GM12878 (cell line): ENCODE measurements around the gene VSTM5. TPM values are rescaled to one million over a fixed set of nuclear protein-coding genes. Genes with fewer than 3 reads are reported as not detected.

Source experiments
- ATAC-seq: fragments of 200-7000 bp; cut with Tn5 transposase; 3 replicates; pipeline ENCODE4 v1.9.1; 2020; ENCODE audit warnings: mild to moderate bottlenecking, moderate library complexity
- BruUV-seq: library from RNA; stranded (reverse); fragments of 400-500 nt; replicated peaks from 2 replicates; lab custom pipeline; 2021; lab: Mats Ljungman, UMichigan
- CTCF ChIA-PET: fragments of 300-600 bp; sonication (Branson Sonifier 250); formaldehyde crosslinking; extraction: SDS; loops from one replicate; lab custom pipeline; 2021; ENCODE audit warnings: inconsistent platforms; lab: Yijun Ruan, JAX
- POLR2A ChIA-PET: fragments of 350-600 bp; formaldehyde crosslinking; extraction: SDS; loops from one replicate; lab custom pipeline; 2021; ENCODE audit warnings: inconsistent platforms; lab: Charles Lee
- RAD21 ChIA-PET: fragments of 300-600 bp; sonication (Branson Sonifier 250); formaldehyde crosslinking; loops from one replicate; lab custom pipeline; 2023; ENCODE audit warnings: antibody characterized with exemption; ENCODE audit not compliant: unreplicated experiment; lab: Charles Lee
- SMC1A ChIA-PET: fragments of 300-600 bp; sonication (Branson Sonifier 250); formaldehyde crosslinking; loops from one replicate; lab custom pipeline; 2023; ENCODE audit not compliant: unreplicated experiment, uncharacterized antibody; lab: Charles Lee
- DNase-seq: peaks from one replicate; pipeline ENCODE4 v3.0.0-alpha.2; 2011; ENCODE audit warnings: low read depth, low spot score
- FAIRE-seq: peaks from 3 replicates; lab custom pipeline; 2011; peaks lifted over from hg19 to GRCh38; lab: Jason Lieb, UNC
- H2AFZ ChIP-seq: 2 replicates; pipeline ENCODE4 v1.6.0; 2011; ENCODE audit warnings: low read depth, low read length, control low read depth; ENCODE audit not compliant: control insufficient read depth
- H3K27ac ChIP-seq: 2 replicates; pipeline ENCODE4 v1.5.1; 2011; ENCODE audit warnings: control low read depth; ENCODE audit not compliant: control insufficient read depth, insufficient read depth
- H3K27me3 ChIP-seq, 2 experiments: replicated peaks in 1 of 2; 2 replicates each; pipeline versions ENCODE4 v1.6.0 to v1.6.1; 2011; ENCODE audit warnings: low read length in 1 of 2; ENCODE audit not compliant: control insufficient read depth in 2 of 2, insufficient read depth in 2 of 2
- H3K36me3 ChIP-seq, 2 experiments: 2 replicates each; pipeline ENCODE4 v1.5.1; 2011; ENCODE audit warnings: low read length in 1 of 2; ENCODE audit not compliant: control insufficient read depth in 2 of 2, insufficient read depth in 2 of 2
- H3K4me1 ChIP-seq: 2 replicates; pipeline ENCODE4 v1.6.1; 2011; ENCODE audit warnings: mild to moderate bottlenecking, low read length, moderate library complexity, mixed read lengths; ENCODE audit not compliant: control insufficient read depth, insufficient read depth
- H3K4me2 ChIP-seq: 2 replicates; pipeline ENCODE4 v1.6.0; 2011; ENCODE audit warnings: control low read depth; ENCODE audit not compliant: control insufficient read depth, insufficient read depth
- H3K4me3 ChIP-seq: fragments of 200-600 bp; sonication (generic); 2 replicates; pipeline ENCODE4 v1.5.1; 2016
- H3K79me2 ChIP-seq: 2 replicates; pipeline ENCODE4 v1.6.0; 2011; ENCODE audit warnings: low read length; ENCODE audit not compliant: control insufficient read depth, insufficient read depth
- H3K9ac ChIP-seq: 2 replicates; pipeline ENCODE4 v1.8.0; 2011; ENCODE audit warnings: low read length, control low read depth, mixed read lengths; ENCODE audit not compliant: control insufficient read depth, insufficient read depth
- H3K9me3 ChIP-seq: replicated peaks from 3 replicates; pipeline ENCODE4 v1.5.1; 2011; ENCODE audit warnings: mild to moderate bottlenecking, low read length; ENCODE audit not compliant: control insufficient read depth, insufficient read depth
- H4K20me1 ChIP-seq: 2 replicates; pipeline ENCODE4 v1.6.0; 2011; ENCODE audit not compliant: control insufficient read depth, insufficient read depth
- ASH2L ChIP-seq: fragments of 300-600, 200-600 bp; sonication (generic); IDR thresholded peaks from 2 replicates; pipeline ENCODE4 v1.6.1; 2017; ENCODE audit warnings: low read depth, mild to moderate bottlenecking, borderline replicate concordance
- BACH1 ChIP-seq: fragments of 450-650 bp; IDR thresholded peaks from 2 replicates; pipeline ENCODE4 v1.6.1; 2017; ENCODE audit warnings: mild to moderate bottlenecking, borderline replicate concordance
- BMI1 ChIP-seq: fragments of 450-650 bp; IDR thresholded peaks from 2 replicates; pipeline ENCODE4 v1.6.1; 2016; ENCODE audit warnings: mild to moderate bottlenecking, moderate library complexity, borderline replicate concordance
- CBX5 ChIP-seq: sonication (generic); IDR thresholded peaks from 2 replicates; pipeline ENCODE4 v1.6.1; 2016; ENCODE audit warnings: low read depth, moderate library complexity, mild to moderate bottlenecking, inconsistent platforms
- CHD2 ChIP-seq: IDR thresholded peaks from 2 replicates; pipeline ENCODE4 v1.6.1; 2011; ENCODE audit warnings: low read depth, low read length, improper control_type of control experiment, borderline replicate concordance
- CREM ChIP-seq: IDR thresholded peaks from 2 replicates; pipeline ENCODE4 v1.6.1; 2014; ENCODE audit warnings: antibody characterized with exemption, low read depth
- FOS ChIP-seq: IDR thresholded peaks from 3 replicates; pipeline ENCODE4 v1.6.1; 2011; ENCODE audit warnings: borderline replicate concordance; ENCODE audit not compliant: insufficient read length; ENCODE audit errors: extremely low read depth
- FOXK2 ChIP-seq: fragments of 450-650 bp; IDR thresholded peaks from 2 replicates; pipeline ENCODE4 v1.6.1; 2017; ENCODE audit warnings: mild to moderate bottlenecking, moderate library complexity
- JUNB ChIP-seq: IDR thresholded peaks from 2 replicates; pipeline ENCODE4 v1.6.1; 2016; ENCODE audit warnings: antibody characterized with exemption, mild to moderate bottlenecking
- MEF2B ChIP-seq: fragments of 450-650 bp; IDR thresholded peaks from 2 replicates; pipeline ENCODE4 v1.6.1; 2018; ENCODE audit warnings: mild to moderate bottlenecking, moderate library complexity; ENCODE audit not compliant: partially characterized antibody, poor library complexity, severe bottlenecking
- NFYB ChIP-seq: IDR thresholded peaks from 2 replicates; pipeline ENCODE4 v1.6.1; 2011; ENCODE audit warnings: low read depth, mild to moderate bottlenecking, low read length, improper control_type of control experiment, moderate library complexity; ENCODE audit not compliant: insufficient read depth
- POLR2AphosphoS2 ChIP-seq: IDR thresholded peaks from 2 replicates; pipeline ENCODE4 v1.6.1; 2011; ENCODE audit warnings: low read depth, mild to moderate bottlenecking, low read length, improper control_type of control experiment, moderate library complexity
- SP1 ChIP-seq: IDR thresholded peaks from one replicate; pipeline ENCODE4 v1.6.1; 2011; ENCODE audit warnings: low read depth, low read length
- SPI1 ChIP-seq: IDR thresholded peaks from 2 replicates; pipeline ENCODE4 v1.6.1; 2011; ENCODE audit warnings: low read depth, mild to moderate bottlenecking, low read length, moderate library complexity, borderline replicate concordance; ENCODE audit not compliant: insufficient read depth
- TCF7 ChIP-seq: IDR thresholded peaks from 2 replicates; pipeline ENCODE4 v1.6.1; 2014; ENCODE audit warnings: antibody characterized with exemption, borderline replicate concordance
- WRNIP1 ChIP-seq: IDR thresholded peaks from 2 replicates; pipeline ENCODE4 v1.6.1; 2011; ENCODE audit warnings: low read depth, low read length, improper control_type of control experiment, borderline replicate concordance
- YY1 ChIP-seq: IDR thresholded peaks from 2 replicates; pipeline ENCODE4 v1.6.1; 2011; ENCODE audit warnings: low read depth, mild to moderate bottlenecking, low read length
- ZNF207 ChIP-seq: fragments of 450-650 bp; IDR thresholded peaks from 2 replicates; pipeline ENCODE4 v1.6.1; 2014; ENCODE audit warnings: antibody characterized with exemption, mild to moderate bottlenecking, borderline replicate concordance
- WGBS: methylation state at CpG from one replicate; pipeline ENCODE4 v1.1.6; 2016; ENCODE audit warnings: low lambda C conversion rate; ENCODE audit not compliant: insufficient replicate concordance, insufficient coverage; ENCODE audit errors: missing lambda C conversion rate; 5-methylcytosine and 5-hydroxymethylcytosine counted together
- in situ Hi-C: fragments of 300-500 bp; cut with MboI; formaldehyde crosslinking; loops from 9 replicates; pipeline ENCODE4 v1.14.3; 2018; ENCODE audit warnings: mixed read lengths
- intact Hi-C: fragments of 100-400 bp; cut with micrococcal nuclease; formaldehyde crosslinking; loops from one replicate; pipeline ENCODE4 v1.14.2; 2022; ENCODE audit not compliant: unreplicated experiment
- polyA plus RNA-seq, 11 experiments: library from polyadenylated mRNA; depleted of rRNA in 4 of 11; unstranded in 6 of 11; stranded (reverse) in 5 of 11; fragments of >200 nt; fragmentation: Nextera tagmentation in 4 of 11; fragmentation: Illumina TruSeq in 1 of 11; extraction: Ambion mirVana in 4 of 11; extraction: Trizol in 1 of 11; gene quantifications; 1 replicate in 1 of 11; 2 replicates in 10 of 11; pipeline versions ENCODE4 v1.2.1 to v1.2.3, GENCODE V29; 2011 to 2016; ENCODE audit warnings: inconsistent platforms in 2 of 11, missing spikeins in 2 of 11, low read depth in 1 of 11
- total RNA-seq, 4 experiments: library from RNA; depleted of rRNA in 3 of 4; stranded (reverse); fragments of >200 nt in 3 of 4; fragmentation: Illumina TruSeq in 1 of 4; extraction: Trizol in 1 of 4; gene quantifications; 2 replicates each; pipeline versions ENCODE4 v1.2.1 to v1.2.3, GENCODE V29; 2013 to 2021
- TF ChIP-seq, protein P1 (sequence below): IDR thresholded peaks from 2 replicates; pipeline ENCODE4 v1.6.1; 2012; ENCODE audit warnings: low read depth, low read length, improper control_type of control experiment
- TF ChIP-seq, protein P2 (sequence below): fragments of 450-650 bp; IDR thresholded peaks from 2 replicates; pipeline ENCODE4 v1.6.1; 2017; ENCODE audit warnings: antibody characterized with exemption, mild to moderate bottlenecking, moderate library complexity

VSTM5 gene
- total and polyA plus RNA-seq, 10 of the 15 experiments (the other 5 are each of a cell fraction or from before 2014, with no cell fraction given): not detected

DNA sequence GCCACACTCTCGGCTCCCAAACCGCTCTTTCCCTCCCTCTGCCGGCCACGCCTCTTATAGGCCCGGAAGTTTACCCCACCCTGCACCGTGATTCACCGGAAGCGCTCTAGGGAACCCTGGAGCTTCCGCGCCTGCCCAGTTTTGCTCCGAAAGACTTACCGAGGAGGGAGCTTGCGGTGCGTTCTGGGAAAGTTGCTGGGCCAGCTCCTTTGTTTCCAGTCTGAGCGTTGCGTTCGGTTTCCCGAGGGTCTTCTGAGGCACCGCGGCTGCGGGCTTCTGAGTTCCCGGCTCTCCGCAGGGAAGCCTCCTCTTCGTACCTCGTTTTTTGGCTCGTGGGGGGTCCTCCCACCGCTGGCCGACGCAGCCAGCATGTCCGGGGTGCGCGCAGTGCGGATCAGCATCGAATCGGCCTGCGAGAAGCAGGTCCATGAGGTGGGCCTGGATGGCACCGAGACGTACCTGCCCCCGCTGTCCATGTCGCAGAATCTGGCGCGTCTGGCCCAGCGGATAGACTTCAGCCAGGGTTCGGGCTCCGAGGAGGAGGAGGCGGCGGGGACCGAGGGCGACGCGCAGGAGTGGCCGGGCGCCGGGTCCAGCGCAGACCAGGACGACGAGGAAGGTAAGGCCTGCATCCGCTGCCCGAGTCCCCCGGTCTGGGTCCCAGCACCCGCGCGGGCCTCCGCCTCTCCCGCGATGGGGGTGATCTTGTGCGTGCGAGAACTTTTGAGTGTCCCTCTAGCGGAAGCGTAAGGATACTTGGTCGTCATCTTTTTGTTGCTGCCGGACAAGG is 66.1 kb downstream of the VSTM5 start, which contains the start of gene MED17:
Gene MED17 (plus strand): TSS at position 138 of the 790 bp plus-strand sequence. CDS start 232 bp downstream, at position 370.
- intact Hi-C loops (loop anchor here (1.0 to 10.0 kb wide), 3 partner anchors 43 to 590 kb away; partner anchors contain the start of genes C11orf54, SLC36A4 and TAF1D), in situ Hi-C loops (no loop called here)
- ATAC-seq (peak; percentile 95), FAIRE-seq (peak; percentile 96), DNase-seq (peak; percentile 64)
- Histone ChIP-seq H3K36me3 (peaks cover 0 to 14% of the 10 kb centered on the region in 2 experiments; a peak in 1 of 4 replicates), H3K79me2 (peaks cover 55% of the 10 kb centered on the region), H2AFZ (peak within 1 kb of the TSS; percentile 74), H3K27ac (peak within 1 kb of the TSS; percentile 95), H3K27me3 (no peaks in the 10 kb centered on the region), H4K20me1 (0 out of 2 replicates have a peak, but pooled peaks cover 3% of the 10 kb centered on the region), H3K9me3 (no peaks in the 10 kb centered on the region), H3K4me1 (no peaks in the 10 kb centered on the region; the same call in 1 of the 2 replicates), H3K9ac (peak within 1 kb of the TSS; percentile 99), H3K4me3 (peak within 1 kb of the TSS; percentile 80), H3K4me2 (peak within 1 kb of the TSS; percentile 89)
- TSS peak; percentile 70 for BruUV-seq
- RAD21 ChIA-PET: interaction anchor here (0.5 to 2.9 kb wide), 12 partner anchors 28 to 673 kb away, joined by 3 to 40 read pairs (median 4); partner anchors contain the start of genes C11orf54, CEP295, PANX1 and TAF1D
- CTCF ChIA-PET: interaction anchor here (0.6 to 3.5 kb wide), 18 partner anchors 12 to 668 kb away, joined by 3 to 36 read pairs (median 4); partner anchors contain the start of genes C11orf54 and TAF1D
- WGBS: under 1% methylated on average over 63 of the region's 72 CpGs
- POLR2A ChIA-PET: interaction anchor here (0.5 to 5.2 kb wide), 10 partner anchors 10 to 352 kb away, joined by 3 to 85 read pairs (median 4); partner anchors contain the start of genes C11orf54, CEP295 and TAF1D
- SMC1A ChIA-PET: interaction anchor here (0.7 to 4.9 kb wide), 15 partner anchors 10 to 550 kb away, joined by 3 to 74 read pairs (median 4); partner anchors contain the start of genes C11orf54, CEP295 and TAF1D
- TF ChIP-seq JUNB: peak; percentile 8; the same call in 1 of the 2 replicates
- TF ChIP-seq, protein P1, sequence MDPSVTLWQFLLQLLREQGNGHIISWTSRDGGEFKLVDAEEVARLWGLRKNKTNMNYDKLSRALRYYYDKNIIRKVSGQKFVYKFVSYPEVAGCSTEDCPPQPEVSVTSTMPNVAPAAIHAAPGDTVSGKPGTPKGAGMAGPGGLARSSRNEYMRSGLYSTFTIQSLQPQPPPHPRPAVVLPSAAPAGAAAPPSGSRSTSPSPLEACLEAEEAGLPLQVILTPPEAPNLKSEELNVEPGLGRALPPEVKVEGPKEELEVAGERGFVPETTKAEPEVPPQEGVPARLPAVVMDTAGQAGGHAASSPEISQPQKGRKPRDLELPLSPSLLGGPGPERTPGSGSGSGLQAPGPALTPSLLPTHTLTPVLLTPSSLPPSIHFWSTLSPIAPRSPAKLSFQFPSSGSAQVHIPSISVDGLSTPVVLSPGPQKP: peak; percentile 76
- peak; percentile 80 for TF ChIP-seq CHD2
- no peak for TF ChIP-seq ZNF207
- TF ChIP-seq ASH2L: no peak
- no peak for TF ChIP-seq WRNIP1
- no peak for TF ChIP-seq FOS
- no peak for TF ChIP-seq SP1
- TF ChIP-seq, protein P2, sequence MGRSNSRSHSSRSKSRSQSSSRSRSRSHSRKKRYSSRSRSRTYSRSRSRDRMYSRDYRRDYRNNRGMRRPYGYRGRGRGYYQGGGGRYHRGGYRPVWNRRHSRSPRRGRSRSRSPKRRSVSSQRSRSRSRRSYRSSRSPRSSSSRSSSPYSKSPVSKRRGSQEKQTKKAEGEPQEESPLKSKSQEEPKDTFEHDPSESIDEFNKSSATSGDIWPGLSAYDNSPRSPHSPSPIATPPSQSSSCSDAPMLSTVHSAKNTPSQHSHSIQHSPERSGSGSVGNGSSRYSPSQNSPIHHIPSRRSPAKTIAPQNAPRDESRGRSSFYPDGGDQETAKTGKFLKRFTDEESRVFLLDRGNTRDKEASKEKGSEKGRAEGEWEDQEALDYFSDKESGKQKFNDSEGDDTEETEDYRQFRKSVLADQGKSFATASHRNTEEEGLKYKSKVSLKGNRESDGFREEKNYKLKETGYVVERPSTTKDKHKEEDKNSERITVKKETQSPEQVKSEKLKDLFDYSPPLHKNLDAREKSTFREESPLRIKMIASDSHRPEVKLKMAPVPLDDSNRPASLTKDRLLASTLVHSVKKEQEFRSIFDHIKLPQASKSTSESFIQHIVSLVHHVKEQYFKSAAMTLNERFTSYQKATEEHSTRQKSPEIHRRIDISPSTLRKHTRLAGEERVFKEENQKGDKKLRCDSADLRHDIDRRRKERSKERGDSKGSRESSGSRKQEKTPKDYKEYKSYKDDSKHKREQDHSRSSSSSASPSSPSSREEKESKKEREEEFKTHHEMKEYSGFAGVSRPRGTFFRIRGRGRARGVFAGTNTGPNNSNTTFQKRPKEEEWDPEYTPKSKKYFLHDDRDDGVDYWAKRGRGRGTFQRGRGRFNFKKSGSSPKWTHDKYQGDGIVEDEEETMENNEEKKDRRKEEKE: no peak
- peak; percentile 85 for TF ChIP-seq POLR2AphosphoS2
- TF ChIP-seq CREM: peak; percentile 84
- no peak for TF ChIP-seq BMI1
- TF ChIP-seq NFYB: no peak
- no peak for TF ChIP-seq SPI1
- TF ChIP-seq YY1: peak; percentile 67
- TF ChIP-seq CBX5: no peak
- TF ChIP-seq MEF2B: no peak
- TF ChIP-seq TCF7: no peak
- peak; percentile 58; the same call in 1 of the 2 replicates for TF ChIP-seq BACH1
- TF ChIP-seq FOXK2: no peak
